COLO829 (cell line): ENCODE results near the gene PPIAL4G.
"Not testable (repeated sequence)": the region's sequence is repeated elsewhere in the genome, so short reads cannot be mapped to it uniquely, and the experiment has no call there.

Experiments
- DNase-seq: peaks from one replicate; pipeline ENCODE4 v3.0.0; 2012; ENCODE audit warnings: low spot score

Gene PPIAL4G

DNA sequence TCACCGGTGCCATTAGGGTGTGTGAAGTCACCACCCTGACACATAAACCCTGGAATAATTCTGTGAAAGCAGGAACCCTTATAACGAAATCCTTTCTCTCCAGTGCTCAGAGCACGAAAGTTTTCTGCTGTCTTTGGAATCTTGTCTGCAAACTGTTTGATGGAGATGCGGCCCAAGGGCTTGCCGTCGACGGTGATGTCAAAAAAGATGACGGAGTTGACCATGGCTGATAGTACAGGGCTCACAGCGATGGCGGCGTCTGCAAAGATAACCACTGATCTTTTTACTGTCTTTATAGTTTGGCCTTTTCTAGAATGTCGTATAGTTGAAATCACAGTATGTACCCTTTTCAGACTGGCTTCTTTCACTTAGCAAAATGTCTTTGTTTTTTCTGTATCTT is at the start of gene PPIAL4G:
Gene PPIAL4G (minus strand): TSS at position 274 of the 400 bp plus-strand sequence. CDS start 50 bp downstream, at position 224.
- not testable (repeated sequence) for DNase-seq

DNA sequence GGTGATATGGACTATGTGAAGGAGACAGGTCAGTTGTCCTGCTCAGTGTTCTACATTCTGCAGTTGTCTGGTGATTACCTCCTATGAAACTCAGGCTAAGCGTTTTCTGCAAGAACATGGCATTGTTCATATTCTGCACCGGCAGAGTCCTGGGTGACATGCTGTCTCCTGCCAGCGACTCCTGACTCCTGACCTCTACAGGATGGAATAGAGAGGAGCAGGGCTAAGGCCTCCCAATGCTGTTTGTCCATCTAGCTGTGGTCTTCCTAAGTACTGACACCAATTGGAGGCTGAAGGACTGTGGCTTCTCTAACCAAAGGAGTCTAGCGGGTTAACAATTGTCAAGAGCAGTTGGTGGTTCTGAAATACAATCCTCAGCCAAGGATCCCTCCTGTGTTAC is 49.1 kb upstream of the PPIAL4G start:
- DNase-seq: not testable (repeated sequence)

GRCh38 chr1:148529101-148529567 is 46.0 kb upstream of the PPIAL4G start:
- not testable (repeated sequence) for DNase-seq

GRCh38 chr1:148528591-148528990 is 45.5 kb upstream of the PPIAL4G start:
- not testable (repeated sequence) for DNase-seq

- DNase-seq: not testable (repeated sequence)
Observed at GRCh38 chr1:148526587-148526986, 43.5 kb upstream of the PPIAL4G start.

- not testable (repeated sequence) for DNase-seq
Observed at GRCh38 chr1:148523205-148524144, 40.4 kb upstream of the PPIAL4G start.

DNA sequence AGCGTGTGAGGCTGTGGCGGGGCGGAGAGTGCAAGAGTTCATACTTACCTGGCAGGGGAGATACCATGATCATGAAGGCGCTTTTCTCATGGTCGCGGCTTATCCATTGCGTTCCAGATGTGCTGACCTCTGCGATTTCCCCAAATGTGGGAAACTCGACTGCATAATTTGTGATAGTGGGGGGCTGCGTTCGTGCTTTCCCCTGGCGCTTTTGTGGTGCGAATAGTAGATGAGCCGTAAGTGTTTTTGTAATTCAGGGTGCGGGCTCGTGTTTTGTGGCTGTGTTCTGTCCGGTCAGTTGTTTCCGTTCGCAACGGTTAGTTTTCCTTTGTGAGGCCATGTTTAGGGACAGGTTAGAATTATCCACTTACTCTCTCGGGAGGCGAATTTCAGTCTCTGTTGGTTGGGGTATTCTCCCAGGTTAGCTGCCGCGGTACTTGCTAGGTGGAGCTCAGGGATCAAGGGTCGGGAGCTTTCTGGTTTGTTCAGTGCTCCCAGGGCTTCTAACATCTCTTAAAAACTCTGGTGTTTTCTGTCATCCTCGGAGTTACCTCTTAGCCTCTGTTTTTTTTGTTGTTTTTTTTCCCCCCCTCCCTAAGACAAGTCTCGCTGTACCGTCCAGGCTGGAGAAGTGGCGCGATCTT is 39.6 kb upstream of the PPIAL4G start:
- not testable (repeated sequence) for DNase-seq

GRCh38 chr1:148522072-148522471 is 39.0 kb upstream of the PPIAL4G start:
- not testable (repeated sequence) for DNase-seq

GRCh38 chr1:148514310-148514709 is 31.2 kb upstream of the PPIAL4G start:
- not testable (repeated sequence) for DNase-seq

GRCh38 chr1:148512571-148513184 is 29.6 kb upstream of the PPIAL4G start:
- not testable (repeated sequence) for DNase-seq

DNA sequence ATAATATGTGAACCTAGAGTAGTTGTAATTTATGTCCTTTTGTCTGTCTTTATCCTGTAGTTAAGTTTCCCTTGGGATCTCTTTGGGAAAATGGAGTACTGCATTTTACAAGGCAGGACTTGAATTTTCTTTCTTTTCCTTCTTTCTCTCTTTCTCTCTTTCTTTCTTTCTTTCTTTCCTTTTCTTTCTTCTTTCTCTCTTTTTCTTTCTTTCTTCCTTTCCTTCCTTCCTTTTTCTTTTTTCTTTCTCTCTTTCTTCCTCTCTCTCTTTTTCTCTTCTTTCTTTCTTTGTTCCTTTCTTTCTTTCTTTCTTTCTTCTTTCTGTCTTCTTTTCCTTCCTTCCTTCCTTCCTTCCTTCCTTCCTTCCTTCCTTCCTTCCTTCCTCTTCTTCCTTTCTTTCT is 10.8 kb upstream of the PPIAL4G start:
- DNase-seq: not testable (repeated sequence)

DNA sequence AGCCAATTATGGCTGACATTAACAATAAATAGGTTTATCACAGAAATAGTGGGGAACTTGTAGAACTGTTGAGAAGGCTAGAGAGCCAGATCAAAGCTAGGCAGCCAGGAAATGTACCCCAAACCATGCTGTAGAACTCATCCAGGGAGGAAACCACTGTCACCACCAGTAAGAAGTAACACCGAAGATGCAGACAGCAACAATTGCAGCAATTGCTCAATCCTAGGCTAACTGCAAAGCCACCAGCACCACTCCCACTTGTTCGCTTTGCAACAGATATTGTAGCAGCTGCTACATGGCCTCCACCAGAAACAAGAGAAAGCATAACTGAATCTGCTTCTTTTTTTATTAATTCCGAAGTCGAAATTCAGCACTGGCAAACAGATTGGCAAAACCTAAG is 2.0 kb downstream of the PPIAL4G start:
- DNase-seq: not testable (repeated sequence)

DNA sequence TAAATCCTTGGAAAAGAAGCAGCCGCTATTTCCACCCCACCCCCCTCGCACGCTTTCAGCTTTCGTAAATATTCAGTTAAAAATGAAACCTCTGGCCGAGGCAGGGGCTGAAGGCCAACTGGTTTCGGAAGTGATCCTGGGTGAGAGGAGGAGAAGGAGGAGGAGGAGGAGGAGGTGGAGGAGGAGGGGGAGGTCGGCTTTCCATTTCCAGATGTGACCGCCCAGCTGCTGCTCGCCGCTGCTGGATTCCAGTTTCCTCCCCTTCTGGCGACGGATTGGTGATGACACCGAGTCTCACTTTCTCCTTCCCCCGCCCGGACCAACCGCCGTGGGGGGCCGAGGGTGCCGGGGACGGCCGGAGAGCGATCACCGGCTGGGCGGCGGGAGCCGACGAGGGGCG is 23.4 kb downstream of the PPIAL4G start:
- not testable (repeated sequence) for DNase-seq

GRCh38 chr1:148458901-148459581 is 24.1 kb downstream of the PPIAL4G start:
- DNase-seq: not testable (repeated sequence)

DNA sequence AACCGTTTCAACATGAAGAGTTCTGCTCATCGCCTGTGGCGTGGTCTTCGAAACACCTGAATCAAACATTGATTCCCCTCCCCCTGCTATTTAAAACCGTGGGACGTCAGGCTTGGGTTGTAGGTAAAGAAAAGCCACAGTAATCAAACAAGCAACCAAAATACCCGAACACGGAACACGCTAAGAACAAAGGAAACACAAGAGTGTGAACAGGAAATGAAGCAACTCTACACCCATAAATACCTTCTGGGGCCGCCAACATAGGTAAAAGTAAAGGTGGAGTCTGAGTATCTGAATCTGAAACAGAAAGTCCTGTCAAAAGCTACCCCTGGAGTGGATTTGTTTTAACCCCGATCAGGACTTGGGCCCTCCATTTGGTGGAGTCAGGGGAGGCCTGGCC is 24.7 kb downstream of the PPIAL4G start:
- not testable (repeated sequence) for DNase-seq

DNA sequence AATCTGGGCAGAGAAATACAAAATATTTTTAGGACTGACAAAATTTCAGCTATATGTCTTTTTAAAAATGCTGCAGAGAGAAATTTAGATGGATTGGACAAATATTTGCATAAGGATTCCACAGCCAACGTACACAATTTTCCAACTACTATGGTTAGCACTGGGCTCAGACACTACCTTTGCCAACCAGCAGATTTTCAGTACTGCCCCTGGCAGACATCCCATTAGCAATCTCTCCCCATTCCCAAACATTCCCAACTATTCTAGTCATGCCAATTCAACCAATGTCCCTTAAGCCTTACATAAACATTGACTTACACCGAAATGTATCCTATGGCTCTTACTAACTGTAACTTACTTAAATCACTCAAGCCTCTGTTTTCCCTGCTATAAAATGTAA is 30.3 kb downstream of the PPIAL4G start:
- DNase-seq: not testable (repeated sequence)

DNA sequence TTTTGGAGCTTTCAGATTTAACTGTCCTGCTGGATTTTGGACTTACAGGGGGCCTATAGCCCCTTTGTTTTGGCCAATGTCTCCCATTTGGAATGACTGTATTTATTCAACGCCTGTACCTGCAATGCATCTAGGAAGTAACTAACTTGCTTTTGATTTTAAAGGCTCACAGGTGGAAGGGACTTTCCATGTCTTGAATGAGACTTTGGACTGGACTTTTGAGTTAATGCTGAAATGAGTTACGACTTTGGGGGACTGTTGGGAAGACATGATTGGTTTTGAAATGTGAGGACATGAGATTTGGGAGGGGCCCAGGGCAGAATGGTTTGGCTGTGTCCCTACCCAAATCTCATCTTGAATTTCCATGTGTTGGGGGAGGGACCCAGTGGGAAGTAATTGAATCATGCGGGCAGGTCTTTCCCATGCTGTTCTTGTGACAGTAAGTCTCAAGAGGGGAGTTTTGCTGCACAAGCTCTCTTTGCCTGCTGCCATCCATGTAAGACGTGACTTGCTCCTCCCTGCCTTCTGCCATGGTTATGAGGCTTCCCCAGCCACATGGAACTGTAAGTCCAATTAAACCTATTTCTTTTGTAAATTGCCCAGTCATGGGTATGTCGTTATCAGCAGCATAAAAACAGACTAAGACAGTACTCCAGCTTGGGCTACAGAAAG is 43.3 kb downstream of the PPIAL4G start:
- DNase-seq: not testable (repeated sequence)

DNA sequence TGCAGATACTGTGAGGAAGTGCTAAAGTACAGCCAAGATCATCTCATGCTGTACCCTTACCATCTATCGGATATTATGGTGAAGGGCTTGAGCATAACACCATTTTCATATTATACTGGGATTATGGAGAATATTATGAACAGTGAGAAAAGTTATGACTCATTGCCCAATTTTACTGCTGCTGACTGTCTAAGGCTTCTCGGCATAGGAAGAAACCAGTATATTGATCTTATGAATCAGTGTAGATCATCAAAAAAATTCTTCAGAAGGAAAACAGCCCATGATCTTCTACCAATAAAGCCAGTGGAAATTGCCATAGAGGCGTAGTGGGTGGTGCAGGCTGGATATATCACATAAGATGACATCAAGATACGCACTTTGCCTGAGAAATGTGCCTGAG is 47.7 kb downstream of the PPIAL4G start:
- DNase-seq: no peak

DNA sequence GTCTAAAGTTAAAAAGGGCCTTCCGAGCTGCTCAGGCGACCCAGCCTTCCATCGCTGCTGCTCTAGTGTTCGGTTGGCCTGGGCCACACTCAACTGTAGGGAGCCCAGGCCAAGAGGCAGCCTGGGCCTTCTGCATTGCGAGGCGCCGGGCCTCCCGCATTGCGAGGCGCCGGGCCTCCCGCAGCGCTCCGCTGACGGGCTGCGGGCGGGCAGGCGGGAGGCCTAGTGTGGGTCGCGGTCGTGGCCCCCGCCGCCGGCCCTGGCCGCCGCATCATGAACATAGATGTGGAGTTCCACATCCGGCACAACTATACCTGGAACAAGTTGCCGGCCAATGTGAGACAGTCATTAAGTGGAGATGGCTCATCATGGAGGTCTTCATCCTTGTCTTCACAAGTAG is 48.3 kb downstream of the PPIAL4G start:
- DNase-seq: no peak

DNA sequence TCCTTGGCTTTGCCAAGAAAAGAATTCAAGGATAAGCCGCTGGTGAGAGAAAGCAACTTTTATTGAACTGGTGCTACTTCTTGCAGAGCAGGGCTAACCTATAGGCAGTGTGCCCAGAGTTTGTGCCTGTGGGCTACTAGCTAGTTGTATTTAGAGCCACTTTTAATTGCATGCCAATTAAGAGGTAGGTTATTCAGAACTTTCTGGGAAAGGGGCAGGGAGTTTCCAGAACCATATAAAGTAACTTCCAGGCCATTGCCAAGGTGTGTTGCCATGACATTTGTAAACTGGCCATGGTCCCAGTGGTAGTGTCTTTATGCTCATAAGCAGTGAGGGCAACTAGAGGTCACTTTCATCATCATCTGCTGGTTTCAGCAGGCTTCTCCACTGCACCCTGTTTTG is 50.2 kb downstream of the PPIAL4G start:
- DNase-seq: not testable (repeated sequence)
